ENCODE measurements around the gene RPLP2.

RPLP2 gene

DNA sequence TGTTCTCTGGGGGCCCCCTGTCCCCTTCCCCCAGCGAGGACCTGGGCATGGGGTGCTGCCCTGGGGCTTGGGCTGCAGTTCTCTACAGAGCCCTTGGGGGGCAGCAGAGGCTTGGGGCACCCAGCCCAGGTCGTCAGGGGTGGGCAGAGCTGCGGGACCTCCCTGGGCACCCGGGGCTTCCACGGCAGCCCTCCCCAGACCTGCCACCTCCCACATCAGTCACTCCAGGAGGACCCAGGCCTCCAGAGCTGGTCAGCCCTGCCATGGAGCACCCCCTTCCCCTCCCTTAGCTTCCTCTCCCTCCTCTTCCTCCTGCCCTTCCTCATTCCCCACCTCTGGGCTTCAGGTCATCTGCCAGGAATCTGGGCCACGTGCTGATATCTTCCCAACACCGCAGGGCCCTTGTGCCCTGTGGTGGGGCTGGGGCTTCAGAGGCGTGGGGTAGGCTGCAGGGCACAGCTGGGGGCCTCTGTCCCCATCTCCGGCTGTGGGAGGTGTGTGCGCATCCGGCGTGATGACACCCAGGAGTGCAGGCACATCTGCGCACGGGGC lies 38.7 kb downstream of the RPLP2 start:
- DNase-seq (ENCODE audit: low read depth in 1 of 2, low spot score in 1 of 2), result peak; percentile 42 to 46

DNA sequence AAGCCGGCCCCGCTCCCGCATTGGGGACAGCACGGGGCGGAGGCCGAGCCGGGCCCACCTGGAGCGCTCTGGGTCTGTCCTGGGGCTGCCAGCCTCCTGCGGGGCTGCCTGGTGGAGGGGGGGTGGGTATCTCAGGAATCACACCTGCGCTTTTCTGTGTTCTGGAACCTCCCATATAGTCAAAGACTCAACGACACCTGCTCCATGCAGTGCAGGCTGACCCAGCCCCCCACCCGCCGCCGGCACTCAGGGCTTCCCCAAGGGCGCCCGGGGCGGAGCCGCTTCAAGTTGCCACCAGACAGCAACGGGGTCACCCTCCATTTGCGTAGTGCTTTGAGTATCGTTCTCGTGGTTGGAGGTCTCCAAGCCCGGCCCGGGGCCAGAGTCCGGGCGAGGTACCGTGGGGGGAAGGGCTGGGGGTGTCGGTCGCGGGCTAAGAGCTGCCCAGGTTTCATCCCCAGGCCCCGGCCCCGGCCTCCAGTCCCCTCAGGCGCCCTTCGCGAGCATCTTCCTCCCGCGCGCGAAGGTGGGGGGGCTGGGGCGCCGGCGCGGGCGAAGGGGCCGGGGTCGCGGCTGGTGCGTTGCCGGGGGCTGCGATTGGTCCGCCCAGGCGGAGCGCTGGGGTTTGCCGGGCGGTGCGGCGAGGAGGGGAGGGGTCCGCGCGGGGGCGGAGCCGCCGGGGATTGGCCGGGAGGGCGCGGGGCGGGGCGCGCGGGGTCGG lies 39.5 kb downstream of the RPLP2 start:
- no peak for DNase-seq (ENCODE audit: low read depth in 1 of 2, low spot score in 1 of 2)

DNA sequence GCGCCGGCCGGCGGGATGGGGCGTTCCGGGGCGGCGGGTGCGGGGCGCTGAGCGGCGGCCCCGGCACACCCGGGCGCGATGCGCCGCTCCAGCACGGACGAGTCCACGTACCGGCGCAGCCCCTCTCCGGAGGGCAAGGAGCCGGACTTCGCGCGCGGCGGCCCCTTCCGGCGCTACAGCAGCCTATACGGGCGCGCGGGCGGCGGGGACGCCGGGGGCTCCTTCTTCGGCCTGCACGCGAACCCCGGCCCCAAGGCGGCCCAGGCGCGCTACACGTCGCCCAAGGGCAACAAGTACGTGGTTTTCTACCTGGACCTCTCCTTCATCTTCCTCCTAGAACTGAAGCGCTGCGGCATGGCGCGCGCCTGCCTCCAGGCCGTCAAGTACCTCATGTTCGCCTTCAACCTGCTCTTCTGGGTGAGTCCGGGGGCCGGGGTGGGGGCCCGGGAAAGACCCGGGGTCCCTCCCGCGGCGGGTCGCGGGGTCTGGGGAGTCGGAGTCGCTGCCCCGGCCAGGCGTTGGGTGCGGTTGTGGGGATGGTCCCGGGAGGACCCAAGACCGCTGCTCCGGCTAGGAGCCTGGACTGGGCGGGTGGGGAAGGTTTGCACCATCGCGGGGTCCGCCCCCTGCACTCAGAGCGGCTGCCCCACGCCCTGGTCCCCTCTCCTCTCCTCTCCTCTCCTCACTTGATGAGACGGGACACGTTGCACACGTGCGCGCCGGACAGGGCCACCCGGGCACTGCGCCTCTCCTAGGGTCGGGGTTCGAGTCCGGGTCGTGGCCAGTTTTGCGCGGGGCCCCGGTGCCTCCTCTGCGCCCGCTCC lies 40.4 kb downstream of the RPLP2 start:
- DNase-seq (ENCODE audit: low read depth in 1 of 2, low spot score in 1 of 2), result no peak

DNA sequence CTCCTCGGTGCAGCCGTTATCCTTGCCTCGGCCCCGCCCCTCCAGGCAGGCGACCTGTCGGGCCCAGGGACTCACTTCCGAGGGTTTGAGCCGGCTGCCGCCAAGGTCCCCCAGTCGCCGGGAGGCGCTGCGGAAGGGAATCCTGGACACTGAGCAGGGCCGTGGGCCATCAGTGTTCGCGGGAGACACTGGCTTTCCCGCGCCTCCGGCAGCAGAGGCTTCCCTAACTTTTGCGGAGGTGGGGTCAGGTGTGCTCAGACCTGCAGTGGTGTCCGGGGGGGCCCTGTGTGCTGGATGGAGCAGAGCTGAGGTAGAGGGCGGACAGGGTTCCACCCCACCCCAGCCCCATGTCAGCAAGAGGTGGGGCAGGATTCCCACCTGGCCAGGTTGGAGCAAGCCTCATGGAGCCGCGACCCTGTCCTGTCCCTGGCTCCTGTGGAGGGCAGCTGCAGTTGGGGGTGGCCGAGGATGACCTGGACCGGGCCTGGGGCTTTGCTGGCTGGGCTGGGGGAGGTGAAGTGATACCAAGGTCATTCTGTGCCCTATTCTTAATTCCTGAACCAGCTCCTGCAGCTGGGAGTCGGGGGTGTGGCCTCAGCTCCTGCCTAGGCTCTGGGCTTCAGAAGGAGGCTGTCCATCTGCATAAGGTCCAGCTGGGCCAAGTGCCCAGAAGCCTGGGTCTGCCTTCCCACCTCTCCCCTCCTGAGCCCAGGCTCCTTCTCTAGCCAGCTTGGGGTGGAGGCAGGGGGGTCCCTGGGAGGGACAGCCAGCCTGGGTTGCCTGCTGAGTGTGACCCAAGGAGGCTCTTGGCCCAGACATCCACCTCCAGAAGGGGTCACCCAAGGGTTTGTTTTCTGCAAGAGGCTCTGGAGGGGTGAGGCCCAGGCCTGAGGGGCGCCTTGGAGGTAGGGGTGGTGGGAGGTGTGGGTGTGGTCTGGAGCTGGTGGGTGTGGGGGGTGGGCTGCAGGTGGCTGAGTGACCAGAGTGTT lies 41.3 kb downstream of the RPLP2 start:
- DNase-seq (ENCODE audit: low read depth in 1 of 2, low spot score in 1 of 2), result no peak

DNA sequence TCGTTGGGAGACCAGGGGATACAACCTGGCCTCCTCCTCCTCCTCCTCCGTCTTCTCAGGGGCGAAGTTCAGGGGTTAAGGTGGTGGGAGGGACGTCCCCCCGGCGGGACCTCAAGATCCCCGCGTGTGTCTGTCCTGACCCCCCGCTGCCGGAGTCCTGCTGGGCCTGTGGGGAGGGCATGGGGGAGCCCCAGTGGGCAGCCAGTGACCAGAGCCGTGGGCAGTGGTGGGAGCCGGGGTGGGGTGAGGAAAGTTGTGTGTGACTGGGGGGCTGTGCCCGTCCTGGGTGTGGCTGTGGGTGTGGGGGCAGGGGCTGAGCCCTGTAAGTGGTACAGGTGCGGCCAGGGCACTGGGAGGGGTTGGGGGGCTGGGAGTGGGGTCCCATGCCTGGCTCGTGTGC lies 43.0 kb downstream of the RPLP2 start:
- no peak for DNase-seq (ENCODE audit: low read depth in 1 of 2, low spot score in 1 of 2)

DNA sequence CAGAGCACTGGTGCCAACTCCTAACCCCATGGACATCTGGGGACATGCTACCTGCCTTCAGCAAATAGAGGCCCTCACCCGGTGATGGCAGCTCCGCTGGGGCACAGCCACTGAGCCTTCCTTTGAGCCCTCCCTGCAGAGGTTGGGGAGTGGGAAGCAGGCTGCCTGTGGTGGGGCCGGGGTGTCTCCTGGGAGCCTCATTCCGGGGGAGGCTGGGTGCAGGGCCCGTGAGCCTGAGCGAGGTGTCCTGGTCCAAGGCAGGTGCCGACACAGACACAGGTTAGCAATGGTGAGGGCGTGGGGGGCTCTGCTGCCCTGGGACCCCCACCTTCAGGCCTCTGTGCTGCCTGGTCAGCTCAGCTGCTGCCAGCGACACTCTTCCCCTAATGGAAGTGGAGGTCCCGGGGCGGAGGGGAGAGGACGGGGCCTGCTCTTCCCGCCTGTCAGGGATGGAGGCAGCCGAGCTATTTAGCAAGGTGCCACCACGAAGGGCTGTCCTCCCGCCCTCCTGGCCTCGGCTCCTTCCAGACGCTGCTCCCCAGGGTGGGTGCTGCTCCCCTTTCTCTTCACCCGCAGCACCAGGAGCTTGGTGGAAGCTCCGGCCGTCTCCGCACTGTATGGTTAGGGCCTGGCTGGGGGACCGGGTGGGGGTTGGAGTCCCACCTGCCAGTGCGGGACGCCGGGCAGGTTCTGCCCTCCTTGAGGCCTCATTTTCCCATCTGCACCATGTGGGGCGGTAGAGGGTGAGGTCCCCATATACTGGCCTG lies 44.1 kb downstream of the RPLP2 start:
- no peak for DNase-seq (ENCODE audit: low read depth in 1 of 2, low spot score in 1 of 2)

DNA sequence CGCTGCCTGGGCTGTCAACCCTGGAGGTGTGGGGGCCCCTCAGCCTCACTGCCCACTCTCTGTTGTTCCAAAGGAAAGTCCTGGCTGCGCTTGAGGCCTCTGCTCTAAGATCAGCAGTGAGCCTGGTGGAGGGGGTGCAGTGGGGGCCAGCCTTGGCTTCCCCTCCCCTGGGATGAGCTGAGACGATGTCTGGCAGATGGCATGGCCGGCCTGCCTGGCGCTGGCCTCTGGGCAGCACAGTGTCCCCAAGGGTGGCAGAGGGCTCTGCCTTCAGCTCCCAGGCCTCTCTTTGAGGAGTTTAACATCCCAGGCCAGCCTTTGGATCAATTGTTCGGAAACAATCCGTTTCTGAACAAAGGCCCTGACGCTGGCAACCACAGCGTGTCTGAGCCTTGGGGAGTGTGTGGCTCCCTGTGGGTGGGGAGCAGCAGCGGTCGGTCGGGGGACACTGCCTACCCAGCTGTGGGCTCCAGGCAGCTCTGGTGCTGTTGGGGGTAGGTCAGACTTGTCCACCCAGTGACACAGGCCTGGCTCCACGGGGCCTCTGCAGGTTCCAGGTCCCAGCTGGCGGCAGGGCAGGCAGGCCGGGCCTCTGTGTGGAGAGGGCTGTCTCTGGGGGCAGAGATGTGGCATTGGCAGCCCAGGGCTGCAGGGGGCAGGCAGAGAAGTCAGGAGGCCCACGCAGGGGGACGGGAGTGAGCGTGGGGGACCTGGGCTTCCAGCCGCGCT lies 45.0 kb downstream of the RPLP2 start:
- DNase-seq (ENCODE audit: low read depth in 1 of 2, low spot score in 1 of 2), result no peak

DNA sequence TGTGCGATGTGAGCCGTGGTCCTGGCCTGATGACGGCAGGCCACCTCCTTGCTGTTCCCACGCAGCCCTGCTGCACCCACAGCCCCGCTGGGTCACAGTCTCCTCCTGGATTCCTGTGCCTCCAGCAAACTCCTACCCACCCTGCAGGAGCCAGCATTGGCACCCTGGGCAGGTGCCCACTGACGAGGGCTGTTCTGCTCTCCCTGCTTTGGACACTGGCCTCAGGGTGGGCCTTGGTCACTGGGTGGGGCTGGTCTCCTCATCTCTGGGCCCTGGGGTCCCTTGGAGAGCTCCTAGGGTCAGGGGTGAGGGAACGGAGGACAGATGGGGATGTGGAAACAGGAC lies 45.5 kb downstream of the RPLP2 start:
- no peak for DNase-seq (ENCODE audit: low read depth in 1 of 2, low spot score in 1 of 2)

DNA sequence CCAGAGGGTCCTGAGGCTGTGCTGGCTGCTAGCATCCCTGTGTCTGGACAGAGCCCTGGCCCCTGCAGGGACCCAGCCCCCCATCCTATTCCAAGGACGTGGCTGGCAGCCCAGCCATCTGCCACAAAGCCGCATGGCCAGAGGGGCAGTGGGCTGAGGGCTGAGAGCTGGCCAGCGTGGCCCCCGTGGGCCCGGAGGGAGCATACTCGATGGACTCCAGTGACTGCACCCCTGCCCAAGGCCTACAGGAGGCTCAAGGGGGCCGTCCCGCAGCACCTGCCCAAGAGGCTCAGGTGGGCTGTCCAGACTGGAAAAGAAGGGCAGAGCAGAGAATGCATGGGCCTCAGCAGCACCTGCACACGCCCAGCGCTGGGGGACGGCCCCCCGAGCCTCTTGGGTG lies 46.0 kb downstream of the RPLP2 start:
- DNase-seq (ENCODE audit: low read depth in 1 of 2, low spot score in 1 of 2), result no peak

DNA sequence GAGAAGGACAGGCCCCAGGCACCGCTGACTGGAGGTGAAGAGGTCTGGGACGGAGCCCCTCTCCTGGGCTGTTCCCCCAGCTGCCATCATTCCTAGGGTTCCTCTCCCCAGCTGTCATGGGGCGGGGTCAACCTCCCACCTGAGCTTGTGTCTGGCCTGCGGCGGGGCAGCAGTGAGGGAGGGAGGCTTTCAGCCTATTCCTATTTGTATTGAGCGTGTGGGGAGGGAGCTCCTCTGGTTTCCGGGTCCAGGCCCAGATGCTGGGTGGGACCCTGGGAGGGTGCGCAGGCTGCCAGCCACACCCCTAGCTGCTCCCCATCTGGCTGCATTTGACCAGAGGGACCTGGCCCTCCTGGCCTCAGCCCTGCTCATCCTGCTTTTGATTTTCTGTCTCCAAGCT lies 46.6 kb downstream of the RPLP2 start:
- no peak for DNase-seq (ENCODE audit: low read depth in 1 of 2, low spot score in 1 of 2)

DNA sequence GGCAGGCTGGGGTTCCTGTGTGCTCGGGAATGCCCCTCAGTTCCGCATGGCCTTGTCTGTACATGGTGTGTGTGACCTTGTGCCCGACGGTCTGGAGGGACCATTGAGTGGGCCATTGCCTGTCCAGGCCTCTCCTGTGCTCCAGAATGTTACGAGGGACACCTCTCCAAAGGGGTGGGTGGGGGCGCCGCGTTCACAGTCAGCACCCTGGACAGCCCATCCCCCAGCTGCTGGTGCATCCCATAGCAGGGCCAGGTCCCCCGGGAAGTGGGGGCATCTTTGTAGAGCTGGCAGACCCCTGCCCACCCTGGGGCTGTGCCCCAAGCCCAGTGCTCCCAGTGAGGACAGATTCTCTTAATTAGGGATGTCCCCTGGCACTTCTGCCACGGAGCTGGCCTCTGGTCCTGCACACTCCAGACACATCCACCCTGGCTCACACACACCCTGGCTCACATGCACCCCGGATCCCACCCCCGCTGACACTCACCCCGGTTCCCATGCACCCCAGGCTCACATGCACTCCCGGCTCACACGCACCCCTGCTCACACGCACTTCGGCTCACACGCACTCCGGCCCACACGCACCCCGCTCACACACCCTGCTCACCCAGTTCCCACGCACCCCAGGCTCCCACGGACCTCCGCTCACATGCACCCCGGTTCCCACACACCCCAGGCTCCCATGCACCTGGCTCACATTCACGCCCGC lies 48.4 kb downstream of the RPLP2 start:
- DNase-seq (ENCODE audit: low read depth in 1 of 2, low spot score in 1 of 2), result no peak

DNA sequence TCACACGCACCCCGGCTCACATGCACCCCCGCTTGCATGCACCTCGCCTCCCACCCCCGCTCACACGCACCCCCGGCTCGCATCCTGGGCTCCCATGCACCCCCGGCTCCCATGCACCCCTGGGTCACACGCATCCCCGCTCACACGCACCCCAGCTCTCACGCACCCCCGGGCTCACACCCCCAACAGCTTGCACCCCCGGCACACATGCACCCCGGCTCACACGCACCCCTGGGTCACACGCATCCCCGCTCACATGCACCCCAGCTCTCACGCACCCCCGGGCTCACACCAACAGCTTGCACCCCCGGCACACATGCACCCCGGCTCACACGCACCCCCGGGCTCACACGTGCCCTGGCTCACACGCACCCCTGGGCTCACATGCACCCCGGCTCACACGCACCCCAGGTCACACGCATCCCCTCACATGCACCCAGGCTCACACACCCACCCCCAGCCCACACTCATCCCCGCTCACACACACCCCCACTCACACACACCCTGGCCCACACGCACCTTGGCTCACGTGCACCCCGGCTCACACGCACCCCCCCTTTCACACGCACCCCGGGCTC lies 49.1 kb downstream of the RPLP2 start:
- no peak for DNase-seq (ENCODE audit: low read depth in 1 of 2, low spot score in 1 of 2)

DNA sequence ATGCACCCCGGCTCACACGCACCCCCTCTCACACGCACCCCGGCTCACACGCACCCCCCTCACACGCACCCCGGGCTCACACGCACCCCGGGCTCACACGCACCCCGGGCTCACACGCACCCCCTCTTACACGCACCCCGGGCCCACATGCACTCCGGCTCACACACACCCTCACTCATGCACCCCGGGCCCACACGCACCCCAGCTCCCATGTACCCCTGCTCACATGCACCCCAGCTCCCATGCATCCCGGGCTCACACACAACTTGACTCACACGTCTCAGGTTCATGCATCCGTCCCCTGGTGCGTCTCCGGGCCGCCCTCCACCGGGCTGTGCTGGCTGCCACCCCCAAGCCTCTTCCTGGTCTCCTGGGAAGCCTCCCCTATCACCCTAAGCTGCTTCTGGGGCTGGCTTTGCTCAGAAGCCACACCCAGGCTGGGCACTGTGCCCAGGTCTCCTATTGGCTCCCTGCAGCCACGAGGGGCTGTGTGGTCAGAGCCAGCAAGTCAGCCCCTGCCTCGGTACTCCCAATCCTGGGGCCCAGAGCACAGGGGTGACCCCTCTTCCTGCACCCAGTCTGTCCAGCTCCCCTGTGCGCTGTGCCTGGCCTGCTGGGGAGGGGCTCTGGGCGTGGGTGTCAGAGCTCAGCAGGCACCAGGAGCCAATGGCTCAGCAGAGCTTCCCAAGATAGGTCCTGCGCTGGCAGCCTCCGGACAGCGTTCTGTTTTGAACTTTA lies 49.8 kb downstream of the RPLP2 start:
- DNase-seq (ENCODE audit: low read depth in 1 of 2, low spot score in 1 of 2), result no peak

DNA sequence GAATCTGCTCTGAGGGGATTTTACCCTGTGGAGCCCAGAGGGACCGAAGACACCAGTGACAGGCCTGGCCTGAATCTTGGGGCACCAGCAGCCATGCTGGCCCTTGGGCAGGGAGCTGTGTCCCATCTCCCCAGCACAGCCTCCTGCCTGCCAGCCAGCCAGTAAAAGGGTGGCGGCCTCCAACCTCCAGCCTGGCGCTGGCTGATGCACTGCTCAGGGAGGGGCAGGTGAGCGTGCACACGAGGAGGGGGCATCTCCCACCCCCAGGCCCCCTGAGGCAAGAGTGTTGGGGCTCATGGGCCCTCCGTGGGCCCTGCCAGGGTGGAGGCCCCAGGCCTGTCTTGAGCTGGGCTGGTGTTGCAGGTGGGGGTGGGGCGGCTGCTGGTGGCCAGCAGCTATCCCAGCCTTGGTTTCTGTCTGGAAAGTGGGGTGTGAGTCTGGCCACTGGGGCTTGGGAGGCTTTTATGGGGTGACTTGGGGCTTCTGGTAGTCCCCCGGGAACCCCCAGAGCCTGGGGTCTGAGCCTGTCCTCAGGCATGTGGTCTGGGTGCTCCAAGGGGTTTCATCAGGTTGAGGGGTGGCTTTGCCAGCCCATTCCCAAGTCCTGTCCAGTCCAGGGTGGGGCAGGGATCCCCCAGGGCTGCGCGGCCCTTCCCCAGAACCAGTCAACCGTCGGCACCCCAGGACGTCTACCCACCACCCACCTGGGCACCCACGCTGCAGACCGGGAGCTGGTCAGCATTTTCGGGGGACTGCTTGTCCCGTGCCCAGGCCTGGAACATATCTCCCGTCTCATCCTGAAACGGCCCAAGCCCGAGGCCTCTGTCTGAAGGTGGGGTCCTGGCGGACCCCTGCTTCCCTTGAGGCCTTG lies 50.7 kb downstream of the RPLP2 start:
- no peak for DNase-seq (ENCODE audit: low read depth in 1 of 2, low spot score in 1 of 2)

DNA sequence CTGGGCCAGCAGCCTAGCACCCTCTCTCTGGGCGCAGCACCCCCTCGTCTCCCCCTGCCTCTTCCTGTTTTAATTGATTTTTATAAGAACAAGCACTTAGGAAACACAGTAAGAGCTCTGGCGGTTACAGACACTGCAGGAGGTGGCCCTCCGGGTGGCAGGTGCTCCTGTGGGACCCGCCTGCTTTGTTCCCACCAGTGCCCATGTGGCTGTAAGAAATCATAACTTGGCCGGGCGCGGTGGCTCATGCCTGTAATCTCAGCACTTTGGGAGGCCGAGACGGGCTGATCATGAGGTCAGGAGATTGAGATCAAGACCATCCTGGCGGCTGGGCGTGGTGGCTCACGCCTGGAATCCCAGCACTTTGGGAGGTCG lies 51.3 kb downstream of the RPLP2 start:
- no peak for DNase-seq (ENCODE audit: low read depth in 1 of 2, low spot score in 1 of 2)

DNA sequence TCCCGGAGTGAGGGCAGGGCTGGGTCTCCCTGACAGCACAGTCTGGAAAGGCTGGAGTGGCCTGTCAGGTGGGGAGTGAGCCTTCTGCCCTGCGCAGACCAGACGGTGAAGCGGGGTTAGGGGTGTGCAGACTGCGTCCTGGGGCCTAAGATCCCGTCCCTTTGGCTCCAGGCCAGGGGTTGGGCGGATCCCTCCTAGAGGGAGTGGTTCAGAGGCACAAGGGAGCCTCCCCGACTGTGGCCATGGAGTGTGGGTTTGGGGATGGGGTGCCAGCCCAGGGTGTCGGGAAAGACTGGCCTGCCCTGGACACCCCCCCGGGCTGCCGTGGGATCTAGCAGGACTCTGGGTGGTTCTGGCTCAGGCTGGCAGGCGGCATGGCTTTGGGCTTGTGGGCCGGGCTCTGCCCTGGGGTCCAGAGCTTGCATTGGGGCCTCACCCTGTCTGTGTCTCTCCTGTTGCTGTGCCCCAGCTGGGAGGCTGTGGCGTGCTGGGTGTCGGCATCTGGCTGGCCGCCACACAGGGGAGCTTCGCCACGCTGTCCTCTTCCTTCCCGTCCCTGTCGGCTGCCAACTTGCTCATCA lies 52.4 kb downstream of the RPLP2 start:
- no peak for DNase-seq (ENCODE audit: low read depth in 1 of 2, low spot score in 1 of 2)

Measured in activated CD4-positive, alpha-beta T cell treated with anti-CD3 and anti-CD28 coated beads, Interleukin-2, amount 50 U/mL, for 24 hours (primary cell).